Measurements from ENCODE around the gene SLFN14. TPM values are rescaled to one million over a fixed set of nuclear protein-coding genes. Genes with fewer than 3 reads are reported as not detected.
"Not testable (repeated sequence)": the region's sequence is repeated elsewhere in the genome, so short reads cannot be mapped to it uniquely, and the experiment has no call there.

SLFN14 gene
- total RNA-seq, 1 donor from 2014 or later, result not detected

GRCh38 chr17:35523296-35523695 is 37.3 kb downstream of the SLFN14 start:
- TF ChIP-seq CTCF (IDR thresholded peaks at IDR 0.05), result no peak
- Mint-ChIP-seq H3K27me3 (ENCODE audit: low read depth) (peaks cover 51% of the 10 kb centered on the region), H3K36me3 (ENCODE audit: low read depth) (peaks cover 2% of the 10 kb centered on the region), H3K27ac (ENCODE audit: unreplicated experiment) (no peak overlapping the region), H3K4me1 (ENCODE audit: low read depth) (no peaks in the 10 kb centered on the region), H3K9me3 (ENCODE audit: low read depth) (peaks cover 20% of the 10 kb centered on the region), H3K4me3 (ENCODE audit: unreplicated experiment) (no peak overlapping the region)
- DNase-seq (ENCODE audit: low spot score), result no peak

- DNase-seq (ENCODE audit: low spot score); H3K27ac Mint-ChIP-seq (ENCODE audit: unreplicated experiment); H3K4me1 Mint-ChIP-seq (ENCODE audit: low read depth); H3K36me3 Mint-ChIP-seq (ENCODE audit: low read depth); H3K4me3 Mint-ChIP-seq (ENCODE audit: unreplicated experiment): not testable (repeated sequence)
- Mint-ChIP-seq H3K9me3 (ENCODE audit: low read depth) (peaks cover 21% of the 10 kb centered on the region), H3K27me3 (ENCODE audit: low read depth) (peaks cover 53% of the 10 kb centered on the region)
These were observed 38.9 kb downstream of the SLFN14 start for GRCh38 chr17:35521654-35522256.

GRCh38 chr17:35521150-35521549 is 39.5 kb downstream of the SLFN14 start:
- TF ChIP-seq CTCF (IDR thresholded peaks at IDR 0.05), result no peak
- H3K4me1 Mint-ChIP-seq (ENCODE audit: low read depth), result no peaks in the 10 kb centered on the region
- H3K27ac Mint-ChIP-seq (ENCODE audit: unreplicated experiment), result no peak overlapping the region
- DNase-seq (ENCODE audit: low spot score), result no peak
- peaks cover 4% of the 10 kb centered on the region for H3K36me3 Mint-ChIP-seq (ENCODE audit: low read depth)
- peaks cover 18% of the 10 kb centered on the region for H3K9me3 Mint-ChIP-seq (ENCODE audit: low read depth)
- peaks cover 51% of the 10 kb centered on the region for H3K27me3 Mint-ChIP-seq (ENCODE audit: low read depth)
- H3K4me3 Mint-ChIP-seq (ENCODE audit: unreplicated experiment), result no peak overlapping the region

GRCh38 chr17:35519906-35520442 is 40.6 kb downstream of the SLFN14 start:
- Mint-ChIP-seq H3K36me3 (ENCODE audit: low read depth) (peaks cover 4% of the 10 kb centered on the region), H3K27ac (ENCODE audit: unreplicated experiment) (no peak overlapping the region), H3K27me3 (ENCODE audit: low read depth) (peaks cover 43% of the 10 kb centered on the region), H3K4me1 (ENCODE audit: low read depth) (no peaks in the 10 kb centered on the region), H3K4me3 (ENCODE audit: unreplicated experiment) (no peak overlapping the region), H3K9me3 (ENCODE audit: low read depth) (peaks cover 8% of the 10 kb centered on the region)
- DNase-seq (ENCODE audit: low spot score), result no peak
- no peak for TF ChIP-seq CTCF (IDR thresholded peaks at IDR 0.05)

GRCh38 chr17:35519439-35519838 is 41.2 kb downstream of the SLFN14 start:
- peaks cover 6% of the 10 kb centered on the region for H3K9me3 Mint-ChIP-seq (ENCODE audit: low read depth)
- no peak overlapping the region for H3K27ac Mint-ChIP-seq (ENCODE audit: unreplicated experiment)
- H3K36me3 Mint-ChIP-seq (ENCODE audit: low read depth), result peaks cover 4% of the 10 kb centered on the region
- peaks cover 44% of the 10 kb centered on the region for H3K27me3 Mint-ChIP-seq (ENCODE audit: low read depth)
- H3K4me1 Mint-ChIP-seq (ENCODE audit: low read depth), result no peaks in the 10 kb centered on the region
- no peak for DNase-seq (ENCODE audit: low spot score)
- no peak for TF ChIP-seq CTCF (IDR thresholded peaks at IDR 0.05)
- H3K4me3 Mint-ChIP-seq (ENCODE audit: unreplicated experiment), result no peak overlapping the region

- H3K27ac Mint-ChIP-seq (ENCODE audit: unreplicated experiment); H3K4me3 Mint-ChIP-seq (ENCODE audit: unreplicated experiment); H3K9me3 Mint-ChIP-seq (ENCODE audit: low read depth); H3K36me3 Mint-ChIP-seq (ENCODE audit: low read depth); H3K4me1 Mint-ChIP-seq (ENCODE audit: low read depth); DNase-seq (ENCODE audit: low spot score): not testable (repeated sequence)
- peaks cover 38% of the 10 kb centered on the region for H3K27me3 Mint-ChIP-seq (ENCODE audit: low read depth)
These were observed 42.2 kb downstream of the SLFN14 start for GRCh38 chr17:35518431-35518830.
